Body of pancreas (tissue), 4 donors: Measurements from ENCODE around the gene YIPF2.

Experiments
- POLR2A ChIP-seq, 3 donors: fragments of 450-650 bp; IDR thresholded peaks; one replicate each; pipeline ENCODE4 v1.6.1; 2016; ENCODE audit warnings: antibody characterized with exemption in 3 of 3, mild to moderate bottlenecking in 2 of 3
- TF ChIP-seq, protein P1 (sequence below), 7 experiments: fragments of 450-650 bp in 4 of 7; fragments of 200-600 bp in 3 of 7; sonication (generic) in 3 of 7; IDR thresholded peaks; one replicate each; pipeline ENCODE4 v1.5.1; 2016 to 2019; ENCODE audit warnings: antibody characterized with exemption in 7 of 7

DNA sequence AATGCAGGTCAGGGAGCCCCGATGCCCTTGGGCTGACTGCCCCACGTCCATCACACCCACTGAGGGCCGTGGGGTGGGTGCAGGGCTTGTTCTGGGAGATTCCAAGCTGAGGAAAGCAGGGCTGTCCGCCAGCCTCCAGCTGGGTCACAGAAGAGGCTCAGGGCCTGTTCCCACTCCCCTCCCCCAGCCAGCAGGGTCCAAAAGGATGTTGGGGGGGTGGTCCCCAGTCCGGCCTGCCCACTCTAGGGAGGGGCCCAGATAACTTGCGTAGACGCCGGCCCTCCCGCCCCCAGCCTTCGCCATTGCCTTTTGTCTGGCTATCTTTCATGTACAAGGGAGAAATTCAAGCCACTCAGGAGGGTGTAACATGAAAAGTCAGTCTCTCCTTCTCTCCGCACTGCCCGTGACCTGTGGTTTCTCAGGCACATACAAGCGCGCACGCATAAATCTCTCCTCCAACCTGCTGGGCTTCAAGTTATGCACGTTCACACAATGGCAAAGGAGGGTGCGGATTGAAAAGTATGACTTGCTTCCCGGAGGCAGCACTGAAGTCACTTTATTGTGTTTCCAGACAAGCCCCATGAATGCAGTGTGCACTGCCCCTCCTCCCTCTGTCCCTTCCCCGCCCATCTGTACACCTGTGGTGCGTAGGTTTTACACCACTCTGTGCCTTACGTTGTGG lies 36.9 kb downstream of the YIPF2 start:
- no peak for TF ChIP-seq POLR2A (IDR thresholded peaks at IDR 0.05)
- TF ChIP-seq, protein P1, sequence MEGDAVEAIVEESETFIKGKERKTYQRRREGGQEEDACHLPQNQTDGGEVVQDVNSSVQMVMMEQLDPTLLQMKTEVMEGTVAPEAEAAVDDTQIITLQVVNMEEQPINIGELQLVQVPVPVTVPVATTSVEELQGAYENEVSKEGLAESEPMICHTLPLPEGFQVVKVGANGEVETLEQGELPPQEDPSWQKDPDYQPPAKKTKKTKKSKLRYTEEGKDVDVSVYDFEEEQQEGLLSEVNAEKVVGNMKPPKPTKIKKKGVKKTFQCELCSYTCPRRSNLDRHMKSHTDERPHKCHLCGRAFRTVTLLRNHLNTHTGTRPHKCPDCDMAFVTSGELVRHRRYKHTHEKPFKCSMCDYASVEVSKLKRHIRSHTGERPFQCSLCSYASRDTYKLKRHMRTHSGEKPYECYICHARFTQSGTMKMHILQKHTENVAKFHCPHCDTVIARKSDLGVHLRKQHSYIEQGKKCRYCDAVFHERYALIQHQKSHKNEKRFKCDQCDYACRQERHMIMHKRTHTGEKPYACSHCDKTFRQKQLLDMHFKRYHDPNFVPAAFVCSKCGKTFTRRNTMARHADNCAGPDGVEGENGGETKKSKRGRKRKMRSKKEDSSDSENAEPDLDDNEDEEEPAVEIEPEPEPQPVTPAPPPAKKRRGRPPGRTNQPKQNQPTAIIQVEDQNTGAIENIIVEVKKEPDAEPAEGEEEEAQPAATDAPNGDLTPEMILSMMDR (IDR thresholded peaks at IDR 0.05): no peak
